Choroid plexus epithelial cell (primary cell): ENCODE measurements around the gene ZFAND6.
"Not testable (repeated sequence)": the region's sequence is repeated elsewhere in the genome, so short reads cannot be mapped to it uniquely, and the experiment has no call there.

Source experiments
- DNase-seq: peaks from one replicate; pipeline ENCODE4 v3.0.0-alpha.2; 2010; ENCODE audit warnings: low read depth
- H3K4me3 ChIP-seq: 2 replicates; pipeline ENCODE4 v1.5.1; 2011; ENCODE audit warnings: low read depth, mild to moderate bottlenecking, control low read depth, low read length, moderate library complexity
- TF ChIP-seq, protein P1 (sequence below): conservative IDR thresholded peaks from 2 replicates; pipeline ENCODE4 v1.5.1; 2011; ENCODE audit warnings: low read depth, mild to moderate bottlenecking, control low read depth, inconsistent platforms, low read length, moderate library complexity

The ZFAND6 gene

DNA sequence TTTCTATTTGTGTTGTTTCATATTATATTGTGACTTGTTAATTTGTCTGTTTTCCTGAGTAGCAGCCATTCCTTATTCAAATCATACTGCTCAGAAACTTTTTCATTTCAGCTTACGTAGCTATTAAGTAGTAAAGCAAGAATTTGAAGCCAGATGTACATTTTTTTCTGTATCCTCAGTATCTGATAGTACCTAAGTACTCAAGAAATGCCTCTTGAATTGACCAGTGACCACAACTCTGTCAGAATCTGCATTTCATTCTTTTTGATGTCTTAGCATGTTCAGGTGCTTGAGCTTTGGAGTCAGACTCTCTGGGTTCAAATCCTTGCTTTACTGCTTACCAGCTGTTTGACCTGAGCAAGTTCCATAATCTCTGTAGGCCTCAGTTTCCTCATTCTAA is 30.6 kb downstream of the ZFAND6 start:
- TF ChIP-seq, protein P1, sequence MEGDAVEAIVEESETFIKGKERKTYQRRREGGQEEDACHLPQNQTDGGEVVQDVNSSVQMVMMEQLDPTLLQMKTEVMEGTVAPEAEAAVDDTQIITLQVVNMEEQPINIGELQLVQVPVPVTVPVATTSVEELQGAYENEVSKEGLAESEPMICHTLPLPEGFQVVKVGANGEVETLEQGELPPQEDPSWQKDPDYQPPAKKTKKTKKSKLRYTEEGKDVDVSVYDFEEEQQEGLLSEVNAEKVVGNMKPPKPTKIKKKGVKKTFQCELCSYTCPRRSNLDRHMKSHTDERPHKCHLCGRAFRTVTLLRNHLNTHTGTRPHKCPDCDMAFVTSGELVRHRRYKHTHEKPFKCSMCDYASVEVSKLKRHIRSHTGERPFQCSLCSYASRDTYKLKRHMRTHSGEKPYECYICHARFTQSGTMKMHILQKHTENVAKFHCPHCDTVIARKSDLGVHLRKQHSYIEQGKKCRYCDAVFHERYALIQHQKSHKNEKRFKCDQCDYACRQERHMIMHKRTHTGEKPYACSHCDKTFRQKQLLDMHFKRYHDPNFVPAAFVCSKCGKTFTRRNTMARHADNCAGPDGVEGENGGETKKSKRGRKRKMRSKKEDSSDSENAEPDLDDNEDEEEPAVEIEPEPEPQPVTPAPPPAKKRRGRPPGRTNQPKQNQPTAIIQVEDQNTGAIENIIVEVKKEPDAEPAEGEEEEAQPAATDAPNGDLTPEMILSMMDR, result no peak

DNA sequence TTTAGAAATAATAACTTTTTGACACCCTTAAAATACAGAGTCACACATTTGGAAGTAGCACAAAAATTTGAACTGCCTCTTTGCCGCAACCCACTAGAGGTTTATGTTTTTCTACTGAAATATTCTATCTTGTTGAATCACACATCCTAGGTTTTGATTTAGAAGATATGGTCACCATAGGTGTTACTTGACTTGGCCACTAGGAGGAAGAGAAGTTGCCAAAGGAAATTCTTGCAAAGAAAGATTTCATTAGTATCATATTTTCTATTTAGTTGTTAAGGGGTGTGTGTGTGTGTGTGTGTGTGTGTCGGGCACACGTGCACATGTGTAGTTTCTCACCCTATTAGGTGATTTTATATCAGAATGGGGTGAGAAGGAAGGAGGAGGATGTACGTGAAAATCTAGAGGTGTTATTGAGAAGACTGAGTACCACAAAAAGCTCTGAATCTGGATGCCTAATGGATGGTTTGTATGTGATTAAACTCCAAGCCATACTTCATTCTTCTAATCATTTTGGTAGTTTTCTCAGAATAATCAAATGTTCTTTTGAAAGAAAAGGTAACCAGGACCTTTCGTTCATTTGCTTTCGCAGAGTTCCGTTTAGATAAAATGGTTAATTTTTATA is 31.5 kb downstream of the ZFAND6 start:
- peak; percentile 30 for DNase-seq
- H3K4me3 ChIP-seq, result no peak overlapping the region
- TF ChIP-seq, protein P1, result peak; percentile 58

More for the DNA sequence above, 30.6 kb downstream of the ZFAND6 start:
- no peak overlapping the region for H3K4me3 ChIP-seq
- no peak for DNase-seq

DNA sequence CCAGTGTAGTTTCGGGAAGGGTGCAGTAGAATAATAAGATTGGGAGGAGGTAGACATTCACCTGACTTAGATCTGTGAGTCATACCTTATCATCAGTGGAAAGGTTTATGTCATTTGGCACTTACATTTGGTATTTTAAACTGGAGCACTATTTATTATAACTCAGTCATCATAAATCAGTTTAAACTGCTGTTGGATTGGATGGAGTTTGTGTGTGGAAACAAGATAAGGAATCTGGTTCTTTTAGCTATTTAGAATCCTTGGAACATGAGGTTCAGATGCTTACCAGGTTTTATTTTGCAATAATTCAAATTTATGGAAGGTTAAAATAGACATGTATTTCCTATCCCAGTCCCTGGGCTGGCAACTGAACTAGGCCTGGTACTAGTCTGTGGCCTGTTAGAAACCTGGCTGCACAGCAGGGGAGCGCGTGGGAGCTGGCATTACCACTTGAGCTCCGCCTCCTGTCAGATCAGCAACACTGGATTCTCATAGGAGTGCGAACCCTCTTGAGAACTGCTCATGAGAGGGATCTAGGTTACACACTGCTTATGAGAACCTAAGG is 34.5 kb downstream of the ZFAND6 start:
- TF ChIP-seq, protein P1, result no peak
- no peak for DNase-seq
- H3K4me3 ChIP-seq, result no peak overlapping the region

DNA sequence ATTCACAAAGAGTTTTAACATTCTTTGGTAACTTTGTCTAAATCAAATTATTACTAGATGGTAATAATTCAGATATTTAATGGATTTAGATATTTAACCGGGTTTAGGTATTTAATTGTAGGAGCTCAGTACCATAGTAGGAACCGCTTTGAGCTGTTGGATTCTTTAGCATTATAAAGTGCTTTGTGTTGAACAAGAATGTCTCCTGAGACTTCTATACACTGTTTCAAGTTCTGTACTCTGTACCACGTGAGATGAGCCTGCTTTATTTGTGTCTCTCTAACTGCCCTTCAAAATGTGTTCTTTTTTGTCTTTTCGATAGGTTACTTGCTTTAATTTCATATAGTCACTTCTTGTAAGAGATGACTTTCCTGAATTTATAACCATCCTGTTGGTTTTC is 36.0 kb downstream of the ZFAND6 start:
- H3K4me3 ChIP-seq, result no peak overlapping the region
- no peak for DNase-seq
- TF ChIP-seq, protein P1, result no peak

DNA sequence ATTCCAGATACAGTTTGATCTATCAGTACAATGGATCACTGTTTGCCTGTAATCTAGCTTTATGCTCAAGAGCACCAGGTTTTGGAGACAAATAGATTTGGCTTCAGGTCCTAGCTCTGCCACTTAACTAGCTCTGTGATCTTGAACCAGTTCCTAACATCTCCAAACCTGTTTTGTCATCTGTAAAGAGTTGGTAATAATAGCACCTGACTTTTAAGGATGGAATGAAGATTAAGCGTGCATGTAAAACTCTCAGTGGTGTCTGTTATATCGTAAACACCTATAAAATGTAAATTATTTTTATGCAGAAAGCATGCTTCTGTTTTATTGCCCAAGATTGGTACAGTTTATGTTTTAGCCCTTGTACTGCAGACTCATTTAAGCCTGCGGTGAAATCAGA is 36.5 kb downstream of the ZFAND6 start:
- TF ChIP-seq, protein P1, result no peak
- no peak overlapping the region for H3K4me3 ChIP-seq
- no peak for DNase-seq

DNA sequence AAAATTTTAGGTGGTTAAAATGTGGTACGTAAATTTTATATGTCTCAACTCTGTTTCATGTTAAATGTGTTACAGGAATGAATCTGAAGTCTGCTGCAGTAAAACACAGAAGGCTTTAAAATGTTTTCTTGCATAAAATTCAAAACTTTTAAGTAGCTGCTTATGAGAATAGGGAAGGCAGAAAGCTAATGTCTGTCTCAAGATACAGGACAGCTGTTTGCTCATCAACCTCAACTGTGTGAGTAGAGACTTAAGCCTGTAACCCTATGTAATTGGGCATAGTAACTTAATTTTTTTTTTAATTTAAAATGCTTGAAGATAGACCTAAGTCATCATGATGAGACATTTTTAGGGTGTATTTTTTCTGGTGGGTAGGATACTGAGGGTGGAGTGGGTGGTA is 38.9 kb downstream of the ZFAND6 start:
- no peak for DNase-seq
- TF ChIP-seq, protein P1, result no peak

DNA sequence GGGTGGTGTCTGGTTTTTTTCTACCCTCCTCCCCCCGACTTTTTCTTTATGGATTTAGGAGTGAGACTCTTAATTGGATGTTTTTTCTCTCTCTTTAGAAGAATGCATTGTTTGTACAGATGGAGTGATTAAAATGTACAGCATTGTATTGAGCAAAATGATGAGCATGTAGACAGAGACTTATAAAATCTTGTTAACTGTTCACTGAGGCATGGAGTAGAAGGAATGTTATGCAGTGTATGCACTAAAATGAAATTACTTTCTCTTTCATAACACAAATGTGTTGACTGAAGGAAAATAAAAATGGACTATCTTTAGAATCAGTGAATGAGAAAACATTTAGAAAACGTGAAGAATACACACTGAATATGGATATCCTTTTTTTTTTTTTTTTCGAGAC is 39.8 kb downstream of the ZFAND6 start:
- no peak overlapping the region for H3K4me3 ChIP-seq
- peak; percentile 21 for DNase-seq
- TF ChIP-seq, protein P1, result no peak

More for the DNA sequence above, 38.9 kb downstream of the ZFAND6 start:
- H3K4me3 ChIP-seq, result no peak overlapping the region

DNA sequence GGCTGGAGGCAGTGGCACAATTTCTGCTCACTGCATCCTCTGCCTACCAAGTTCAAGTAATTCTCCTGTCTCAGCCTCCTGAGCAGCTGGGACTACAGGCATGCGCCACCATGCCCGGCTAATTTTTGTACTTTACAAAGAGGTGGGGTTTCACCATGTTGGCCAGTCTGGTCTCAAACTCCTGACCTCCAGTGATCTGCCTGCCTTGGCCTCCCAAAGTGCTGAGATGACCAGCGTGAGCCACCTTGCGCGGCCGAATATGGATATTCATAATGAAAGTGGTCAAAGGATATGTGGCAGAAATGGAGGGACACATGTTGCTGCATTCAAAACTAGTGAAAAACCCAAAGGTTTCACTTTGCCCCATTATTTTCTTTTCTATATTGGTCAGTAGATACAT is 40.2 kb downstream of the ZFAND6 start:
- not testable (repeated sequence) for DNase-seq, H3K4me3 ChIP-seq
